Measurements from ENCODE around the gene CA11.

Gene CA11

GRCh38 chr19:48611872-48612271 lies 34.1 kb downstream of the CA11 start:
- DNase-seq = no peak

GRCh38 chr19:48609571-48610108 lies 36.3 kb downstream of the CA11 start:
- no peak for DNase-seq

GRCh38 chr19:48608798-48609263 lies 37.2 kb downstream of the CA11 start:
- DNase-seq = no peak

GRCh38 chr19:48607359-48607755 lies 38.6 kb downstream of the CA11 start:
- DNase-seq = no peak

GRCh38 chr19:48606463-48607358 lies 39.3 kb downstream of the CA11 start, which contains the start of gene SPACA4:
Gene SPACA4 (plus strand): TSS chr19:48606742. CDS start chr19:48606979, 237 bp downstream.
- DNase-seq = no peak

GRCh38 chr19:48603850-48604249 lies 42.1 kb downstream of the CA11 start:
- no peak for DNase-seq

- DNase-seq = no peak
Observed at GRCh38 chr19:48603449-48603848, 42.5 kb downstream of the CA11 start.

GRCh38 chr19:48603001-48603400 lies 43.0 kb downstream of the CA11 start:
- DNase-seq = no peak

GRCh38 chr19:48600679-48601417 lies 45.1 kb downstream of the CA11 start:
- DNase-seq = no peak

GRCh38 chr19:48598996-48599700 lies 46.8 kb downstream of the CA11 start:
- no peak for DNase-seq

- DNase-seq = no peak
Observed at GRCh38 chr19:48596679-48597465, 49.1 kb downstream of the CA11 start.

GRCh38 chr19:48596237-48596636 lies 49.8 kb downstream of the CA11 start:
- DNase-seq = no peak

- DNase-seq = no peak
Observed at GRCh38 chr19:48595833-48596232, 50.2 kb downstream of the CA11 start.

- DNase-seq = no peak
Observed at GRCh38 chr19:48595171-48595570, 50.8 kb downstream of the CA11 start.

GRCh38 chr19:48591021-48591420 lies 55.0 kb downstream of the CA11 start:
- no peak for DNase-seq

GRCh38 chr19:48588670-48589401 lies 57.2 kb downstream of the CA11 start:
- DNase-seq = peak; percentile 85

All from amniotic stem cell (primary cell).